NB4 (cell line): Measurements from ENCODE around the gene OAT.

Experiments
- DNase-seq: peaks from one replicate; pipeline ENCODE4 v3.0.0; 2010; ENCODE audit warnings: low read depth
- H3K4me3 ChIP-seq: one replicate; pipeline ENCODE4 v1.5.1; 2011; ENCODE audit warnings: mild to moderate bottlenecking, low read depth, low read length, moderate library complexity
- MYC ChIP-seq: IDR thresholded peaks from 2 replicates; pipeline ENCODE4 v1.6.1; 2011; ENCODE audit warnings: low read depth, low read length
- TF ChIP-seq, protein P1 (sequence below): IDR thresholded peaks from one replicate; pipeline ENCODE4 v1.5.1; 2012; ENCODE audit warnings: low read depth, low read length

The OAT gene

DNA sequence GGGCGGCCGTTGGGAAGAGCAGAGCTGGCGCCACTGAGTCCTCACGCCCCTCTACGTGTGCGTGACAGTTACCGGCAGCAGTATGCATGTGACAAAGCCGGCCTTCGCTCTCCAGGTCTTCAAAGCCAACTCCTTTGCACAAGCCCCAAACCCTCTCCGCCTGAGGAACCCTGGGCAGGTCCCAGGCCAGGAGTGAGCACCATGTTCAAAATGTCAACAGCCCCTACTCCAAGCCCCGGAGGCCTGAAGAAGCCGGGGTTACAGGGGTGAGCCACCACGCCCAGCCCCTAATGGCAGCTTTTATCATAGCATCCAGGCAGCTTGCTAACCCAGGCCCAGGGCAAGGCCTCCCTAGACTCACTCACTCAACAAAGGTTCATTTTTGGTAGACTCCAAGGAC lies 70.8 kb downstream of the OAT start:
- DNase-seq: no peak

More for the DNA sequence above, 70.8 kb downstream of the OAT start:
- H3K4me3 ChIP-seq: no peak overlapping the region
- TF ChIP-seq, protein P1, sequence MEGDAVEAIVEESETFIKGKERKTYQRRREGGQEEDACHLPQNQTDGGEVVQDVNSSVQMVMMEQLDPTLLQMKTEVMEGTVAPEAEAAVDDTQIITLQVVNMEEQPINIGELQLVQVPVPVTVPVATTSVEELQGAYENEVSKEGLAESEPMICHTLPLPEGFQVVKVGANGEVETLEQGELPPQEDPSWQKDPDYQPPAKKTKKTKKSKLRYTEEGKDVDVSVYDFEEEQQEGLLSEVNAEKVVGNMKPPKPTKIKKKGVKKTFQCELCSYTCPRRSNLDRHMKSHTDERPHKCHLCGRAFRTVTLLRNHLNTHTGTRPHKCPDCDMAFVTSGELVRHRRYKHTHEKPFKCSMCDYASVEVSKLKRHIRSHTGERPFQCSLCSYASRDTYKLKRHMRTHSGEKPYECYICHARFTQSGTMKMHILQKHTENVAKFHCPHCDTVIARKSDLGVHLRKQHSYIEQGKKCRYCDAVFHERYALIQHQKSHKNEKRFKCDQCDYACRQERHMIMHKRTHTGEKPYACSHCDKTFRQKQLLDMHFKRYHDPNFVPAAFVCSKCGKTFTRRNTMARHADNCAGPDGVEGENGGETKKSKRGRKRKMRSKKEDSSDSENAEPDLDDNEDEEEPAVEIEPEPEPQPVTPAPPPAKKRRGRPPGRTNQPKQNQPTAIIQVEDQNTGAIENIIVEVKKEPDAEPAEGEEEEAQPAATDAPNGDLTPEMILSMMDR: peak; percentile 16
- TF ChIP-seq MYC: no peak
